ENCODE measurements around the gene NDUFS8. TPM values are rescaled to one million over a fixed set of nuclear protein-coding genes. Genes with fewer than 3 reads are reported as not detected.

Gene NDUFS8
- total RNA-seq, 1 experiment from 2014 or later, result 220 TPM

GRCh38 chr11:68002575-68002937 is 27.9 kb upstream of the NDUFS8 start:
- DNase-seq (ENCODE audit: low spot score), result no peak
- H3K9me3 ChIP-seq (ENCODE audit: low read depth, low read length, poor library complexity, severe bottlenecking), result no peaks in the 10 kb centered on the region
- BruUV-seq (replicated peaks), result no TSS peak
- TF ChIP-seq EZH2 (IDR thresholded peaks at IDR 0.05; ENCODE audit: borderline replicate concordance, low read depth, low read length, poor library complexity, severe bottlenecking) (no peak), CTCF (conservative IDR thresholded peaks at IDR 0.05; ENCODE audit: low read depth, low read length) (no peak)
- intact Hi-C loops (cut with micrococcal nuclease; ENCODE audit: unreplicated experiment), result loop anchor here (10.0 kb wide), 1 partner anchor 202 kb away; no protein-coding TSS in a partner anchor
- CTCF ChIA-PET, result no interaction called here
- no peak overlapping the region for H3K27ac ChIP-seq (ENCODE audit: low read depth, low read length, poor library complexity, severe bottlenecking)
- H3K4me1 ChIP-seq (ENCODE audit: insufficient read depth, low read length, poor library complexity, severe bottlenecking), result peaks cover 6% of the 10 kb centered on the region
- POLR2A ChIA-PET (ENCODE audit: low non-redundant PET), result no interaction called here
- no peaks in the 10 kb centered on the region for H3K36me3 ChIP-seq (ENCODE audit: insufficient read depth, low read length, poor library complexity, severe bottlenecking)
- H3K4me3 ChIP-seq (ENCODE audit: low read depth, low read length, poor library complexity, severe bottlenecking), result no peak overlapping the region
- H3K27me3 ChIP-seq (replicated peaks; ENCODE audit: insufficient read depth, low read depth, low read length, poor library complexity), result peaks cover 5% of the 10 kb centered on the region

- Histone ChIP-seq H3K9me3 (ENCODE audit: low read depth, low read length, poor library complexity, severe bottlenecking) (no peaks in the 10 kb centered on the region), H3K4me1 (ENCODE audit: insufficient read depth, low read length, poor library complexity, severe bottlenecking) (peaks cover 6% of the 10 kb centered on the region), H3K27ac (ENCODE audit: low read depth, low read length, poor library complexity, severe bottlenecking) (no peak overlapping the region), H3K36me3 (ENCODE audit: insufficient read depth, low read length, poor library complexity, severe bottlenecking) (no peaks in the 10 kb centered on the region), H3K27me3 (replicated peaks; ENCODE audit: insufficient read depth, low read depth, low read length, poor library complexity) (peaks cover 5% of the 10 kb centered on the region), H3K4me3 (ENCODE audit: low read depth, low read length, poor library complexity, severe bottlenecking) (peak overlapping the region; percentile 54)
- no TSS peak for BruUV-seq (replicated peaks)
- no peak for DNase-seq (ENCODE audit: low spot score)
- intact Hi-C loops (cut with micrococcal nuclease; ENCODE audit: unreplicated experiment), result loop anchor here (10.0 kb wide), 1 partner anchor 202 kb away; no protein-coding TSS in a partner anchor
- ChIA-PET CTCF (no interaction called here), POLR2A (ENCODE audit: low non-redundant PET) (no interaction called here)
- TF ChIP-seq CTCF (conservative IDR thresholded peaks at IDR 0.05; ENCODE audit: low read depth, low read length) (no peak), EZH2 (IDR thresholded peaks at IDR 0.05; ENCODE audit: borderline replicate concordance, low read depth, low read length, poor library complexity, severe bottlenecking) (no peak)
Measured at GRCh38 chr11:68002938-68003845, 27.3 kb upstream of the NDUFS8 start.

GRCh38 chr11:68003846-68004550 is 26.5 kb upstream of the NDUFS8 start, which contains the start of gene UNC93B1:
TSS of gene UNC93B1 (minus strand) at chr11:68004097. CDS start at chr11:68004043, 54 bp downstream.
- CTCF ChIA-PET, result no interaction called here

More at GRCh38 chr11:68003846-68004550, 26.5 kb upstream of the NDUFS8 start, which contains the start of gene UNC93B1:
- Histone ChIP-seq H3K4me1 (ENCODE audit: insufficient read depth, low read length, poor library complexity, severe bottlenecking) (peaks cover 6% of the 10 kb centered on the region), H3K36me3 (ENCODE audit: insufficient read depth, low read length, poor library complexity, severe bottlenecking) (no peaks in the 10 kb centered on the region), H3K9me3 (ENCODE audit: low read depth, low read length, poor library complexity, severe bottlenecking) (no peaks in the 10 kb centered on the region), H3K27me3 (replicated peaks; ENCODE audit: insufficient read depth, low read depth, low read length, poor library complexity) (peaks cover 5% of the 10 kb centered on the region), H3K27ac (ENCODE audit: low read depth, low read length, poor library complexity, severe bottlenecking) (no peak within 1 kb of the TSS), H3K4me3 (ENCODE audit: low read depth, low read length, poor library complexity, severe bottlenecking) (peak within 1 kb of the TSS; percentile 54)
- TF ChIP-seq EZH2 (IDR thresholded peaks at IDR 0.05; ENCODE audit: borderline replicate concordance, low read depth, low read length, poor library complexity, severe bottlenecking) (no peak), CTCF (conservative IDR thresholded peaks at IDR 0.05; ENCODE audit: low read depth, low read length) (no peak)
- peak; percentile 77 for DNase-seq (ENCODE audit: low spot score)
- BruUV-seq (replicated peaks), result no TSS peak
- POLR2A ChIA-PET (ENCODE audit: low non-redundant PET), result no interaction called here
- intact Hi-C loops (cut with micrococcal nuclease; ENCODE audit: unreplicated experiment), result loop anchor here (10.0 kb wide), 1 partner anchor 201 kb away; no protein-coding TSS in a partner anchor
